ENCODE measurements around the gene CLIP2.

Gene CLIP2

GRCh38 chr7:74365322-74366022 lies 76.3 kb downstream of the CLIP2 start:
- Mint-ChIP-seq H3K27ac (peak overlapping the region in 2 of 3 experiments; percentile 12 to 24), H3K4me1 (peaks cover 6% of the 10 kb centered on the region), H3K4me3 (no peak overlapping the region), H3K27me3 (ENCODE audit: low read depth) (no peaks in the 10 kb centered on the region), H3K9me3 (no peaks in the 10 kb centered on the region), H3K36me3 (ENCODE audit: low read depth) (peaks cover 39% of the 10 kb centered on the region)
- no peak for TF ChIP-seq CTCF (IDR thresholded peaks at IDR 0.05; ENCODE audit: unreplicated experiment in 3 of 3)

GRCh38 chr7:74371381-74372341 lies 82.5 kb downstream of the CLIP2 start:
- peaks cover 14% of the 10 kb centered on the region for H3K36me3 Mint-ChIP-seq (ENCODE audit: low read depth)
- peak overlapping the region; percentile 56 to 76 (median 70) for H3K27ac Mint-ChIP-seq
- peak overlapping the region; percentile 9 to 64 (median 39) for H3K4me3 Mint-ChIP-seq
- H3K9me3 Mint-ChIP-seq, result no peaks in the 10 kb centered on the region
- no peaks in the 10 kb centered on the region for H3K27me3 Mint-ChIP-seq (ENCODE audit: low read depth)
- peaks cover 17% of the 10 kb centered on the region for H3K4me1 Mint-ChIP-seq
- TF ChIP-seq CTCF (IDR thresholded peaks at IDR 0.05; ENCODE audit: unreplicated experiment in 3 of 3), result no peak

GRCh38 chr7:74372511-74373111 lies 83.4 kb downstream of the CLIP2 start:
- peak overlapping the region; percentile 58 to 60 (median 60) for H3K27ac Mint-ChIP-seq
- H3K36me3 Mint-ChIP-seq (ENCODE audit: low read depth), result peaks cover 19% of the 10 kb centered on the region

GRCh38 chr7:74373536-74373935 lies 84.3 kb downstream of the CLIP2 start:
- Mint-ChIP-seq H3K27ac (peak overlapping the region in 1 of 3 experiments; percentile 68), H3K9me3 (no peaks in the 10 kb centered on the region), H3K27me3 (ENCODE audit: low read depth) (no peaks in the 10 kb centered on the region), H3K4me3 (peak overlapping the region in 2 of 3 experiments; percentile 53 to 64), H3K4me1 (peaks cover 17% of the 10 kb centered on the region), H3K36me3 (ENCODE audit: low read depth) (peaks cover 18% of the 10 kb centered on the region)
- TF ChIP-seq CTCF (IDR thresholded peaks at IDR 0.05; ENCODE audit: unreplicated experiment in 3 of 3), result no peak

More at GRCh38 chr7:74372511-74373111, 83.4 kb downstream of the CLIP2 start:
- peak overlapping the region in 2 of 3 experiments; percentile 29 to 71 for H3K4me3 Mint-ChIP-seq
- H3K4me1 Mint-ChIP-seq, result peaks cover 17% of the 10 kb centered on the region
- no peaks in the 10 kb centered on the region for H3K9me3 Mint-ChIP-seq
- TF ChIP-seq CTCF (IDR thresholded peaks at IDR 0.05; ENCODE audit: unreplicated experiment in 3 of 3), result no peak
- H3K27me3 Mint-ChIP-seq (ENCODE audit: low read depth), result no peaks in the 10 kb centered on the region

- Mint-ChIP-seq H3K4me3 (no peak overlapping the region), H3K9me3 (no peaks in the 10 kb centered on the region), H3K36me3 (ENCODE audit: low read depth) (peaks cover 25% of the 10 kb centered on the region), H3K27me3 (ENCODE audit: low read depth) (no peaks in the 10 kb centered on the region), H3K27ac (peak overlapping the region in 1 of 3 experiments; percentile 23), H3K4me1 (peaks cover 17% of the 10 kb centered on the region)
- no peak for TF ChIP-seq CTCF (IDR thresholded peaks at IDR 0.05; ENCODE audit: unreplicated experiment in 3 of 3)
Measured at GRCh38 chr7:74375726-74376220, 86.6 kb downstream of the CLIP2 start.

Measured in nephron (organoid).